HG03135 (cell line): ENCODE measurements around the gene IL17RA.
"Not testable (repeated sequence)": the region's sequence is repeated elsewhere in the genome, so short reads cannot be mapped to it uniquely, and the experiment has no call there.

ENCODE experiments used
- ATAC-seq: cut with Tn5 transposase; IDR thresholded peaks from one replicate; pipeline ENCODE4 v1.9.1; 2021; ENCODE audit warnings: mild to moderate bottlenecking, moderate library complexity; ENCODE audit not compliant: unreplicated experiment

IL17RA gene, protein sequence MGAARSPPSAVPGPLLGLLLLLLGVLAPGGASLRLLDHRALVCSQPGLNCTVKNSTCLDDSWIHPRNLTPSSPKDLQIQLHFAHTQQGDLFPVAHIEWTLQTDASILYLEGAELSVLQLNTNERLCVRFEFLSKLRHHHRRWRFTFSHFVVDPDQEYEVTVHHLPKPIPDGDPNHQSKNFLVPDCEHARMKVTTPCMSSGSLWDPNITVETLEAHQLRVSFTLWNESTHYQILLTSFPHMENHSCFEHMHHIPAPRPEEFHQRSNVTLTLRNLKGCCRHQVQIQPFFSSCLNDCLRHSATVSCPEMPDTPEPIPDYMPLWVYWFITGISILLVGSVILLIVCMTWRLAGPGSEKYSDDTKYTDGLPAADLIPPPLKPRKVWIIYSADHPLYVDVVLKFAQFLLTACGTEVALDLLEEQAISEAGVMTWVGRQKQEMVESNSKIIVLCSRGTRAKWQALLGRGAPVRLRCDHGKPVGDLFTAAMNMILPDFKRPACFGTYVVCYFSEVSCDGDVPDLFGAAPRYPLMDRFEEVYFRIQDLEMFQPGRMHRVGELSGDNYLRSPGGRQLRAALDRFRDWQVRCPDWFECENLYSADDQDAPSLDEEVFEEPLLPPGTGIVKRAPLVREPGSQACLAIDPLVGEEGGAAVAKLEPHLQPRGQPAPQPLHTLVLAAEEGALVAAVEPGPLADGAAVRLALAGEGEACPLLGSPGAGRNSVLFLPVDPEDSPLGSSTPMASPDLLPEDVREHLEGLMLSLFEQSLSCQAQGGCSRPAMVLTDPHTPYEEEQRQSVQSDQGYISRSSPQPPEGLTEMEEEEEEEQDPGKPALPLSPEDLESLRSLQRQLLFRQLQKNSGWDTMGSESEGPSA

DNA sequence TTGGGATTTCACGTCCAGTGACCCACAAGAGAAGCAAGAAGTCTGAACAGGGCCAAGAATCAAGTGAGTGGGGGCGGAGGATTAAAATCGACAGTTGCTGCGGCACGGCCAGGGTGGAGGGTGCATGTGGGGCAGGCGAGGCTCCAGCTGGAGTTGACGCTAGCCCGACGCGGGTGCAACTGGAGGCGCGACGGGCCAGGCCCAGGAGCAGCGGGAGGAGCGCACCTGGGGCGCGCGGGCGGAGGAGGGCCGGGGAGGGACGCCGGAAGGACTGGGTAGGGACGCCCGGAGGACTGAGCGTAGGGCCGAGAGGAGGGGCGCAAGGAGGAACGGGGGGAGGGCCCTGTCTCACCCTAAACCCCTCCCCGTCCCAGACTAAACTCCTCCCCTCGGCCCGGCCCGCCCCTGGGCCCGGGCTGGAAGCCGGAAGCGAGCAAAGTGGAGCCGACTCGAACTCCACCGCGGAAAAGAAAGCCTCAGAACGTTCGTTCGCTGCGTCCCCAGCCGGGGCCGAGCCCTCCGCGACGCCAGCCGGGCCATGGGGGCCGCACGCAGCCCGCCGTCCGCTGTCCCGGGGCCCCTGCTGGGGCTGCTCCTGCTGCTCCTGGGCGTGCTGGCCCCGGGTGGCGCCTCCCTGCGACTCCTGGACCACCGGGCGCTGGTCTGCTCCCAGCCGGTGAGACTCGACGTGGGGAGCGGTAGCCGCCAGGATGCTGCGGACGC lies at the start of gene IL17RA:
Gene IL17RA, plus strand, starts transcription at position 447 of the 723 bp plus-strand sequence. Its CDS starts 92 bp downstream, at position 539.
- peak; percentile 86 for ATAC-seq

- ATAC-seq, result no peak
Measured at GRCh38 chr22:17035246-17035645, 49.6 kb upstream of the IL17RA start.

GRCh38 chr22:17035976-17036841 lies 48.6 kb upstream of the IL17RA start:
- not testable (repeated sequence) for ATAC-seq

- not testable (repeated sequence) for ATAC-seq
Measured at GRCh38 chr22:17036842-17037711, 47.7 kb upstream of the IL17RA start.

GRCh38 chr22:17043521-17043920 lies 41.3 kb upstream of the IL17RA start:
- no peak for ATAC-seq

- no peak for ATAC-seq
Measured at GRCh38 chr22:17046566-17047348, 38.0 kb upstream of the IL17RA start.

DNA sequence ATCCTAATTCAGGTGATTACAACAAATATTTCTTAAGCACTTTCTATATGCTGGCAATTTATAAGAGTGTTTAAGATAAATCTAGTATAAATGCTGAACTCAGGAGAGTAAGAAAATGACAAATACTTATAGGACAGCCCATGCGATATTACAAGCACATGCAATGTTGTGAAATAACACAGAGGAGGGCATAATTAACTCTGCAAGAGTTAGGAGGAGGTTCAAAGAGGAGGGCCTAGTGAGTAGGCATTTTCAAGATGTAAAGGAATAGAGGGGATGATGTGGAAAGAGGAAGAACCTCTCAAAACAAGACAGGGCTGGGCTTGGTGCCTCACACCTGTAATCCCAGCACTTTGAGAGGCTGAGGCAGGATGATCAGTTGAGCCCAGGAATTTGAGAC lies 37.1 kb upstream of the IL17RA start:
- no peak for ATAC-seq

- ATAC-seq, result no peak
Measured at GRCh38 chr22:17056058-17056457, 28.7 kb upstream of the IL17RA start.

DNA sequence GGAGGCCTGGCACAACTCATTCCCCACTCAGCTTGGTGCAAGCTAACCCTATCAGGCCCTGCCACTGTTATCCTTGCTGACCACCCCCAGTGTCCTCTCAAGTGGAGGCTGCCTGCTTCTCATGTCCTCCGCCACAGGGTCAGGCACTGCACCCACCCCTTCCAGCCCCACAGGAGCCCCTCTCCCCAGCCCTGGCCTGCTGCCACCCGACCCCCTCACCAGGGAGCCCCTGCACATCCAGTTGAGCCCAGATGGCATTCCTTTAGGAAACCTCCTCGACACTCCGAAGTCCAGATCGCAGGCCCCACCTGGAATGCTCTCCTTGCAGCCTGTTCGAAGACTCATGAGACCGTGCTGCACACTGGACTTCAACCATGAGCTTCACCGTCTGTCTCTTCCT lies 28.0 kb upstream of the IL17RA start:
- no peak for ATAC-seq

- ATAC-seq, result no peak
Measured at GRCh38 chr22:17057959-17058814, 26.6 kb upstream of the IL17RA start.

GRCh38 chr22:17060126-17060525 lies 24.7 kb upstream of the IL17RA start:
- ATAC-seq, result no peak

DNA sequence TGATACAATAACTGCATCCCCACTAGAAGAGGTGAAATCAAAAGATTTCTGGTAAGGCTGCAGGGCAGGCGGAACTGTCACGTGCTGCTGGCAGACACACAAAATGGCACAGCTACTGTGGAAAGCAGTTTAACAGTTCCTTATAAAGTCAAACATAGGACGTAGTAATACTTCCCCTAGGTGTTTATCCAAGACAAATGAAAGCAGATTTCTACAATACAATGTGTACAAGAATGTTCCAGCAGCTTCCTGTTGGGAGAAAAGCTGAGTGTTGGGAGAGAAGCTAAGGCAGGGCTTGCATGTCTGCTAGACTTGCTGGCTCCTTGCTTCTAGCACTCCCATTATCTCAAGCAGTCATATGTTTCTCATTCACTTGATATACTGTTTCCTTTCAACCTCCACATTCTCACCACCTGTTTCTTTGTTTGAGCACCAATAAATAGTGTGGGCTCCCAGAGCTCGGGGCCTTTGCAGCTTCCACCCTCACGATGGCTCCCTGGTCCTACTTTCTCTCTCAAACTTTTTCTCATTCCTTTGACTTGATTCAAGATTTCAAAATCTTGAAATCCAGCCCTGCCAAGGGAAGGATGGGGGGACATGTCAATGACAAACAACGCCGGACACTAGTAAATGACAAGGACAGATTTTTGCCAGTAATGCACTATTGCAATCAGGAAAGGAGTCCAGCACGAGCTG lies 21.2 kb upstream of the IL17RA start:
- no peak for ATAC-seq

DNA sequence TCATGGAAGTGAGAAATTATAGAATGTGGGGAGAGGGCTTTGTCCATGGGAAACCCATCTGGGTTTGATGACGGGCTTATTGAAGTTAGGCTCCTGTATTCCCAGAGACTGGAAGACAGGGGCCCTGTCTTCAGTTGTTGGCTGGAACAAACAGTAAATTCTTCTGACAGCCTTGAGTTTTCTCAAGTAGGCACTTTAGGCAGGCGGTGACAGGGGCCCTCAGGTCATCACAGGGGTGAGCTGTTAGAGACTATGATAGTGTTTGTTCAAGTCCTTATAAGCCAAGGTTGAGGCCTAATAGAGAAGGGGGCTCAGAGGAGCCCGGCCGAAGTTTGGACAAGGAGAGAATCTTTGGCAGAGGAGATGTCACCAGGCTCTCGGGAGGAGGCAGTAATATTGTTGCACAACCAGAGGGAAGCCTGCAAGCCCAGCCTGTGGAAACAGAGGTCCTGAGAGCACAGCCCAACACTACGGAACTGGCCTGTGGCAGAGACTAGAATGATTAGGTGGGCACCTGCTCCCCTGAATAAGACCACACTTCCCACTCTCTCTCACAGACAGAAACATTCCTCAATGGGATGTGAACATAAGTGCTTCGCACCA lies 20.2 kb upstream of the IL17RA start:
- ATAC-seq, result no peak

- ATAC-seq, result no peak
Measured at GRCh38 chr22:17065433-17065832, 19.4 kb upstream of the IL17RA start.

- ATAC-seq, result no peak
Measured at GRCh38 chr22:17072877-17073276, 11.9 kb upstream of the IL17RA start.

DNA sequence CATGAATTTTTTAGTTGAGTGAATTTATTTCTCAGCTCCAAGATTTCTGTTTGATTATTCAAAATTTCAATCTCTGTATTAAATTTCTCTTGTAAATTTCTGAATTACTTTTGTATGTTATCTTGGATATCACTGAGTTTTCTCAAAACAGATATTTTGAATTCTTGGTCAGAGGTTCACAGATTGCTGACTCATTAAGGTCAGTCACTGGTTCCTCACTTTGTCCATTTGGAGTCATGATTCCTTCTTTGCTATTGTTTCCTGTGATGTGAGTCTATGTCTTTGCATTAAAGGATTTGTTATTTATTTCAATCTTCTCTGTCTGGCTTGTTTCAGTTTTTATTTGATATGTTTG lies 10.2 kb upstream of the IL17RA start:
- ATAC-seq, result no peak

- ATAC-seq, result no peak
Measured at GRCh38 chr22:17077255-17077654, 7.5 kb upstream of the IL17RA start.
